IMR-90 (cell line): ENCODE results near the gene ACSBG1. TPM values are rescaled to one million over a fixed set of nuclear protein-coding genes. Genes with fewer than 3 reads are reported as not detected.

Source experiments
- ATAC-seq: fragments of 200-7000 bp; cut with Tn5 transposase; 2 replicates; pipeline ENCODE4 v1.9.1; 2020; ENCODE audit warnings: low read depth, mild to moderate bottlenecking, moderate library complexity
- BruUV-seq: library from RNA; stranded (reverse); fragments of 400-500 nt; replicated peaks from 2 replicates; lab custom pipeline; 2021; lab: Mats Ljungman, UMichigan
- CTCF ChIA-PET: fragments of 300-600 bp; formaldehyde crosslinking; extraction: SDS; loops from one replicate; lab custom pipeline; 2021; ENCODE audit warnings: antibody characterized with exemption; lab: Yijun Ruan, JAX
- POLR2A ChIA-PET: fragments of 300-600 bp; sonication (Branson Sonifier 250); formaldehyde crosslinking; loops from one replicate; lab custom pipeline; 2022; ENCODE audit warnings: antibody characterized with exemption; ENCODE audit not compliant: unreplicated experiment; lab: Charles Lee
- DNase-seq: peaks from one replicate; pipeline ENCODE4 v3.0.0; 2013
- H2AFZ ChIP-seq: replicated peaks from 2 replicates; pipeline ENCODE3; 2013; ENCODE audit warnings: low read length, mild to moderate bottlenecking; ENCODE audit not compliant: poor library complexity
- H2AK5ac ChIP-seq: 2 replicates; pipeline ENCODE4 v1.6.1; 2013; ENCODE audit warnings: low read depth, low read length, inconsistent platforms
- H2AK9ac ChIP-seq: replicated peaks from 2 replicates; pipeline ENCODE3; 2013; ENCODE audit warnings: mild to moderate bottlenecking, low read depth, low read length, moderate library complexity; ENCODE audit not compliant: poor library complexity
- H2BK120ac ChIP-seq: 2 replicates; pipeline ENCODE4 v1.6.1; 2013; ENCODE audit warnings: low read depth, low read length, inconsistent platforms
- H2BK15ac ChIP-seq: 3 replicates; pipeline ENCODE4 v1.6.1; 2013; ENCODE audit warnings: low read depth, low read length, inconsistent platforms
- H2BK20ac ChIP-seq: 2 replicates; pipeline ENCODE4 v1.6.1; 2013; ENCODE audit warnings: low read depth, mild to moderate bottlenecking, inconsistent platforms, low read length, moderate library complexity
- H2BK5ac ChIP-seq: 2 replicates; pipeline ENCODE4 v1.6.1; 2013; ENCODE audit warnings: mild to moderate bottlenecking, low read depth, low read length, inconsistent platforms; ENCODE audit not compliant: poor library complexity, severe bottlenecking
- H3K14ac ChIP-seq: replicated peaks from 2 replicates; pipeline ENCODE4 v1.6.1; 2013; ENCODE audit warnings: low read depth, low read length, inconsistent platforms
- H3K18ac ChIP-seq: 2 replicates; pipeline ENCODE4 v1.6.1; 2013; ENCODE audit warnings: low read depth, low read length, control low read depth
- H3K23ac ChIP-seq: 2 replicates; pipeline ENCODE4 v1.6.1; 2013; ENCODE audit warnings: low read depth, low read length, inconsistent platforms
- H3K27ac ChIP-seq: 2 replicates; pipeline ENCODE4 v1.5.1; 2013; ENCODE audit warnings: mild to moderate bottlenecking, control low read depth, low read length; ENCODE audit not compliant: insufficient read depth
- H3K27me3 ChIP-seq: 2 replicates; pipeline ENCODE4 v1.6.1; 2013; ENCODE audit warnings: low read length; ENCODE audit not compliant: control insufficient read depth, insufficient read depth
- H3K36me3 ChIP-seq: 2 replicates; pipeline ENCODE4 v1.6.1; 2013; ENCODE audit warnings: low read length, mixed read lengths; ENCODE audit not compliant: control insufficient read depth, insufficient read depth
- H3K4ac ChIP-seq: 2 replicates; pipeline ENCODE4 v1.6.1; 2013; ENCODE audit warnings: low read depth, low read length, inconsistent platforms
- H3K4me1 ChIP-seq: 2 replicates; pipeline ENCODE4 v1.6.1; 2013; ENCODE audit warnings: low read length, mixed read lengths; ENCODE audit not compliant: control insufficient read depth, insufficient read depth
- H3K4me2 ChIP-seq: 2 replicates; pipeline ENCODE4 v1.6.1; 2013; ENCODE audit warnings: low read depth, mild to moderate bottlenecking, control low read depth, low read length, moderate library complexity
- H3K4me3 ChIP-seq: 2 replicates; pipeline ENCODE4 v1.5.1; 2013; ENCODE audit warnings: low read depth, mild to moderate bottlenecking, control low read depth, low read length, moderate library complexity; ENCODE audit not compliant: insufficient read depth
- H3K56ac ChIP-seq: 2 replicates; pipeline ENCODE4 v1.6.1; 2013; ENCODE audit warnings: low read length, inconsistent platforms; ENCODE audit not compliant: insufficient read depth; ENCODE audit errors: extremely low read depth
- H3K79me1 ChIP-seq, 2 experiments: 2 replicates each; pipeline ENCODE4 v1.6.1; 2013; ENCODE audit warnings: low read length in 2 of 2, inconsistent platforms in 1 of 2, low read depth in 1 of 2
- H3K9ac ChIP-seq: 2 replicates; pipeline ENCODE4 v1.6.1; 2013; ENCODE audit warnings: low read depth, low read length, control low read depth
- H3K9me1 ChIP-seq: 2 replicates; pipeline ENCODE4 v1.6.1; 2013; ENCODE audit warnings: low read length, inconsistent platforms; ENCODE audit not compliant: insufficient read depth
- H3K9me3 ChIP-seq: 2 replicates; pipeline ENCODE4 v1.6.1; 2013; ENCODE audit warnings: low read length; ENCODE audit not compliant: control insufficient read depth, insufficient read depth
- H4K20me1 ChIP-seq: 2 replicates; pipeline ENCODE4 v1.6.1; 2013; ENCODE audit warnings: low read length, inconsistent platforms; ENCODE audit not compliant: insufficient read depth
- H4K5ac ChIP-seq: 2 replicates; pipeline ENCODE4 v1.6.1; 2013; ENCODE audit warnings: mild to moderate bottlenecking, low read depth, low read length, control low read depth
- H4K8ac ChIP-seq, 2 experiments: 2 replicates each; pipeline ENCODE4 v1.6.1; 2013; ENCODE audit warnings: low read depth in 2 of 2, low read length in 2 of 2, control low read depth in 1 of 2, inconsistent platforms in 1 of 2
- H4K91ac ChIP-seq: 2 replicates; pipeline ENCODE4 v1.6.1; 2013; ENCODE audit warnings: low read depth, low read length, inconsistent platforms; ENCODE audit not compliant: insufficient read depth
- CEBPB ChIP-seq: IDR thresholded peaks from 2 replicates; pipeline ENCODE4 v1.6.1; 2012; ENCODE audit warnings: low read depth, low read length, improper control_type of control experiment
- MAFK ChIP-seq: IDR thresholded peaks from 2 replicates; pipeline ENCODE4 v1.6.1; 2012; ENCODE audit warnings: low read depth, low read length, improper control_type of control experiment
- NFE2L2 ChIP-seq: fragments of 150-350 bp; IDR thresholded peaks from 2 replicates; pipeline ENCODE4 v1.6.1; 2016; ENCODE audit warnings: low read depth, mild to moderate bottlenecking, low read length
- POLR2A ChIP-seq: IDR thresholded peaks from 2 replicates; pipeline ENCODE4 v1.6.1; 2012; ENCODE audit warnings: mild to moderate bottlenecking, low read depth, low read length
- WGBS, 2 experiments: methylation state at CpG; one replicate each; pipeline versions ENCODE4 v1.1.5 to v1.1.7; 2013; ENCODE audit warnings: missing lambda C conversion rate in 2 of 2; ENCODE audit not compliant: insufficient read length in 1 of 2; ENCODE audit errors: extremely low coverage in 2 of 2; 5-methylcytosine and 5-hydroxymethylcytosine counted together
- dilution Hi-C: fragments of 300-500 bp; cut with HindIII; formaldehyde crosslinking; loops from one replicate; pipeline ENCODE4 v1.14.3; 2018; ENCODE audit warnings: low sequenced_read_pairs; ENCODE audit not compliant: unreplicated experiment
- in situ Hi-C: fragments of 300-500 bp; cut with MboI; formaldehyde crosslinking; loops from 3 replicates; pipeline ENCODE4 v1.14.3; 2019; ENCODE audit warnings: low sequenced_read_pairs, inconsistent platforms, mixed read lengths
- intact Hi-C: fragments of 100-400 bp; cut with micrococcal nuclease; formaldehyde crosslinking; loops from 2 replicates; pipeline ENCODE4 v1.10.0; 2022
- polyA plus RNA-seq, 3 experiments: library from polyadenylated mRNA; depleted of rRNA; stranded (reverse); fragments of >200 nt; gene quantifications; 2 replicates each; pipeline ENCODE4 v1.2.3, GENCODE V29; 2012; ENCODE audit warnings: low replicate concordance in 1 of 3
- total RNA-seq: library from RNA; depleted of rRNA; stranded (reverse); fragments of >200 nt; gene quantifications from 2 replicates; pipeline ENCODE4 v1.2.3, GENCODE V29; 2012
- TF ChIP-seq, protein P1 (sequence below): fragments of 150-350 bp; IDR thresholded peaks from 2 replicates; pipeline ENCODE4 v1.6.1; 2017; ENCODE audit warnings: mild to moderate bottlenecking, antibody characterized with exemption, low read length, low read depth

The ACSBG1 gene
- total and polyA plus RNA-seq, 2 of the 4 experiments (the other 2 are of a cell fraction) = 0.02 TPM; not detected in 1

DNA sequence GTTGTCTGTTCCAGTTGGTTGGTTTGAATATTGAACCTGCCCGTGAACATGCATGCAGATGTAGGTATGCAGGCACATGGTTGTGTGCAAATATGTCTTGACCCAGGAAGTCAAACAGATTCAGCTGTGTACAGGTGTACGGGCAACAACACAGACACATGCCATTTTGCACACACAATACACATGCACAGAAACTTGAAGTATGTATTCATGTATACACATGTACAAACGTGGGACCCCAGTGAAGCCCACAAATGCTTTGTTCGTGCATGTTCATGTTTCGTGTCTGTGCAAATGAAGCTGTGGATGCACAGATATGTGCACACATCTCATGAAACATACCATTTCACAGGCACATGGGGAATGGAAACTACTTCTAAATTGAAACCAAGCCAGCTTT, 54.5 kb downstream of the ACSBG1 start:
- no peak overlapping the region for H3K56ac ChIP-seq
- no peak overlapping the region for H4K91ac ChIP-seq
- dilution Hi-C loops (no loop called here), in situ Hi-C loops (no loop called here), intact Hi-C loops (no loop called here)
- no peak overlapping the region for H2AK5ac ChIP-seq
- no TSS peak for BruUV-seq
- TF ChIP-seq CEBPB (no peak), MAFK (no peak), NFE2L2 (no peak), POLR2A (no peak)
- TF ChIP-seq, protein P1, sequence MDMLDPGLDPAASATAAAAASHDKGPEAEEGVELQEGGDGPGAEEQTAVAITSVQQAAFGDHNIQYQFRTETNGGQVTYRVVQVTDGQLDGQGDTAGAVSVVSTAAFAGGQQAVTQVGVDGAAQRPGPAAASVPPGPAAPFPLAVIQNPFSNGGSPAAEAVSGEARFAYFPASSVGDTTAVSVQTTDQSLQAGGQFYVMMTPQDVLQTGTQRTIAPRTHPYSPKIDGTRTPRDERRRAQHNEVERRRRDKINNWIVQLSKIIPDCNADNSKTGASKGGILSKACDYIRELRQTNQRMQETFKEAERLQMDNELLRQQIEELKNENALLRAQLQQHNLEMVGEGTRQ = no peak
- no peak overlapping the region for H3K9ac ChIP-seq
- H2AFZ ChIP-seq = no peak overlapping the region
- H3K23ac ChIP-seq = no peak overlapping the region
- H4K20me1 ChIP-seq = no peaks in the 10 kb centered on the region
- POLR2A ChIA-PET = no interaction called here
- ATAC-seq = no peak
- H3K4ac ChIP-seq = no peak overlapping the region
- H3K36me3 ChIP-seq = no peaks in the 10 kb centered on the region
- H4K5ac ChIP-seq = no peak overlapping the region
- peaks cover 12% of the 10 kb centered on the region for H3K27me3 ChIP-seq
- no peak overlapping the region for H3K27ac ChIP-seq
- no peak for DNase-seq
- no peak overlapping the region for H2AK9ac ChIP-seq
- no peaks in the 10 kb centered on the region for H3K79me1 ChIP-seq
- H2BK20ac ChIP-seq = no peak overlapping the region
- no peak overlapping the region for H3K4me2 ChIP-seq
- no peak overlapping the region for H3K14ac ChIP-seq
- H3K4me1 ChIP-seq = no peaks in the 10 kb centered on the region
- H2BK120ac ChIP-seq = no peak overlapping the region
- no peak overlapping the region for H4K8ac ChIP-seq
- H3K4me3 ChIP-seq = no peak overlapping the region
- CTCF ChIA-PET = no interaction called here
- H2BK15ac ChIP-seq = no peak overlapping the region
- no peak overlapping the region for H2BK5ac ChIP-seq
- no peaks in the 10 kb centered on the region for H3K9me3 ChIP-seq
- WGBS, 2 experiments = no CpG with 5 or more reads among the region's 5 CpGs
- H3K9me1 ChIP-seq = no peaks in the 10 kb centered on the region
- H3K18ac ChIP-seq = no peak overlapping the region
